GM23338 (cell line): ENCODE data around the gene SEC23IP. TPM values are rescaled to one million over a fixed set of nuclear protein-coding genes. Genes with fewer than 3 reads are reported as not detected.

Experiments used
- ATAC-seq: fragments of 200-7000 bp; cut with Tn5 transposase; 3 replicates; pipeline ENCODE4 v1.9.1; 2020
- DNase-seq: peaks from one replicate; pipeline ENCODE4 v3.0.0-alpha.2; 2015; ENCODE audit warnings: low spot score
- H2AFZ ChIP-seq: fragments of 200-600 bp; sonication (generic); 2 replicates; pipeline ENCODE4 v1.8.0; 2016; ENCODE audit warnings: antibody characterized with exemption, mild to moderate bottlenecking, moderate library complexity
- H3F3A ChIP-seq: fragments of 200-600 bp; sonication (generic); replicated peaks from 2 replicates; pipeline ENCODE4 v1.8.0; 2017; ENCODE audit warnings: antibody characterized with exemption, mixed run types, low read depth
- H3K27ac ChIP-seq: fragments of 200-600 bp; sonication (generic); 2 replicates; pipeline ENCODE4 v1.6.1; 2016; ENCODE audit warnings: low read depth
- H3K27me3 ChIP-seq: fragments of 200-600 bp; sonication (generic); 2 replicates; pipeline ENCODE4 v1.8.0; 2016; ENCODE audit warnings: mild to moderate bottlenecking, mixed run types, moderate library complexity; ENCODE audit not compliant: insufficient read depth
- H3K36me3 ChIP-seq: fragments of 200-600 bp; sonication (generic); 2 replicates; pipeline ENCODE4 v1.8.0; 2016; ENCODE audit warnings: mild to moderate bottlenecking; ENCODE audit not compliant: insufficient read depth
- H3K4me1 ChIP-seq: fragments of 200-600 bp; sonication (generic); 2 replicates; pipeline ENCODE4 v1.8.0; 2016; ENCODE audit warnings: mild to moderate bottlenecking, moderate library complexity; ENCODE audit not compliant: insufficient read depth
- H3K4me2 ChIP-seq: fragments of 200-600 bp; sonication (generic); 2 replicates; pipeline ENCODE4 v1.7.1; 2017; ENCODE audit warnings: mixed run types
- H3K4me3 ChIP-seq: fragments of 200-600 bp; sonication (generic); 2 replicates; pipeline ENCODE4 v1.6.1; 2016; ENCODE audit warnings: mixed run types
- H3K79me2 ChIP-seq: fragments of 200-600 bp; sonication (generic); replicated peaks from 2 replicates; pipeline ENCODE4 v1.8.0; 2017; ENCODE audit warnings: mild to moderate bottlenecking; ENCODE audit not compliant: insufficient read depth
- H3K9me2 ChIP-seq: fragments of 200-600 bp; sonication (generic); 2 replicates; pipeline ENCODE4 v1.8.0; 2017; ENCODE audit not compliant: insufficient read depth
- H4K20me1 ChIP-seq: fragments of 200-600 bp; sonication (generic); replicated peaks from 2 replicates; pipeline ENCODE4 v1.8.0; 2017; ENCODE audit warnings: mild to moderate bottlenecking; ENCODE audit not compliant: insufficient read depth
- H3K27ac Mint-ChIP-seq: 2 replicates; pipeline ENCODE4 v1.8.0; 2020; ENCODE audit warnings: inconsistent platforms, mild to moderate bottlenecking, moderate library complexity, mixed read lengths
- H3K27me3 Mint-ChIP-seq: 3 replicates; pipeline ENCODE4 v1.8.0; 2022; ENCODE audit warnings: low read depth, mild to moderate bottlenecking, moderate library complexity, mixed read lengths, inconsistent platforms; ENCODE audit not compliant: insufficient read depth, poor library complexity
- H3K36me3 Mint-ChIP-seq: 3 replicates; pipeline ENCODE4 v1.8.0; 2021; ENCODE audit warnings: low read depth, mild to moderate bottlenecking, inconsistent platforms, moderate library complexity, mixed read lengths
- H3K4me1 Mint-ChIP-seq: 3 replicates; pipeline ENCODE4 v1.8.0; 2020; ENCODE audit warnings: mild to moderate bottlenecking, inconsistent platforms, mixed read lengths
- H3K4me3 Mint-ChIP-seq: 3 replicates; pipeline ENCODE4 v1.8.0; 2021; ENCODE audit warnings: moderate library complexity, mild to moderate bottlenecking, inconsistent platforms, mixed read lengths
- H3K9me3 Mint-ChIP-seq: 3 replicates; pipeline ENCODE4 v1.8.0; 2020; ENCODE audit warnings: moderate library complexity, mild to moderate bottlenecking, inconsistent platforms, mixed read lengths
- CREB1 ChIP-seq: fragments of 250-450 bp; sonication (Bioruptor Pico); IDR thresholded peaks from 2 replicates; pipeline ENCODE4 v1.5.0; 2020; ENCODE audit warnings: low read depth, mild to moderate bottlenecking, moderate library complexity
- EZH2 ChIP-seq: fragments of 200-600 bp; sonication (generic); IDR thresholded peaks from one replicate; pipeline ENCODE4 v1.8.0; 2017; ENCODE audit warnings: antibody characterized with exemption, mild to moderate bottlenecking, low read depth; ENCODE audit not compliant: unreplicated experiment
- EZH2phosphoT487 ChIP-seq: fragments of 200-600 bp; sonication (generic); IDR thresholded peaks from one replicate; pipeline ENCODE4 v1.8.1; 2018; ENCODE audit warnings: antibody characterized with exemption; ENCODE audit not compliant: unreplicated experiment
- JUNB ChIP-seq: IDR thresholded peaks from one replicate; pipeline ENCODE4 v1.6.1; 2016; ENCODE audit warnings: antibody characterized with exemption; ENCODE audit not compliant: unreplicated experiment
- REST ChIP-seq: IDR thresholded peaks from one replicate; pipeline ENCODE4 v1.6.1; 2018; ENCODE audit warnings: antibody characterized with exemption; ENCODE audit not compliant: unreplicated experiment
- STAT1 ChIP-seq: IDR thresholded peaks from one replicate; pipeline ENCODE4 v1.6.1; 2016; ENCODE audit warnings: antibody characterized with exemption; ENCODE audit not compliant: unreplicated experiment
- ZNF331 ChIP-seq: fragments of 250-450 bp; sonication (Bioruptor Pico); IDR thresholded peaks from 2 replicates; pipeline ENCODE4 v1.5.0; 2020; ENCODE audit warnings: low read depth, mild to moderate bottlenecking, moderate library complexity
- polyA plus RNA-seq: library from polyadenylated mRNA; unstranded; fragments of >200 nt; fragmentation: Nextera tagmentation; extraction: Ambion mirVana; gene quantifications from 2 replicates; pipeline ENCODE4 v1.2.1, GENCODE V29; 2016
- total RNA-seq: library from RNA; depleted of rRNA; stranded (reverse); fragments of >200 nt; shearing (Covaris generic); gene quantifications from 2 replicates; pipeline ENCODE4 v1.2.3, GENCODE V29; 2014
- TF ChIP-seq, protein P1 (sequence below): IDR thresholded peaks from 2 replicates; pipeline ENCODE4 v1.6.1; 2016; ENCODE audit warnings: antibody characterized with exemption
- TF ChIP-seq, protein P2 (sequence below), 2 experiments: fragments of 200-600 bp in 1 of 2; sonication (generic) in 1 of 2; conservative IDR thresholded peaks; 2 replicates each; pipeline versions ENCODE4 v1.5.1 to v1.6.1; 2016 to 2017; ENCODE audit warnings: antibody characterized with exemption in 2 of 2, low read depth in 2 of 2, mild to moderate bottlenecking in 2 of 2, moderate library complexity in 1 of 2

Gene SEC23IP
- total and polyA plus RNA-seq, 2 experiments from 2014 or later = 35.2 to 35.6 TPM

DNA sequence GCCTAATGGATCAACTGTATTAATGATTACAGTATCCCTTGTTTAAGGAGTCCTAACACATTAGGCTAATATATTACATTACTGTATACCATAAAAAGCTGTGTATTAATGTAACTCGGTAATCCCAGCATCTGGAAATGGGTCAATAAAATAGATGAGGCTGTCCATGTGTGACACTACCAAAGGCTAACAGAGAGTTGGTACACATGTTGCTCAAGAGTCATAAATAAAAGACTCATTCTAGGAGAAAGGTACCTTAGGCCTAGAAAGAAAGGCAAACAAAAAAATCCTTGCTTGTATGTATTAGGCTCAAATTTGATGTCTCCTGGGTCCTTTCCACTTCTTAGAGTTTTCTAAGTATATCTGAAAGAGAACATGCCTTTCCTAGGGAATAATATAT, 34.5 kb upstream of the SEC23IP start:
- no peaks in the 10 kb centered on the region for H3K27me3 ChIP-seq
- Mint-ChIP-seq H3K36me3 (peaks cover 40% of the 10 kb centered on the region), H3K4me3 (no peak overlapping the region), H3K27ac (no peak overlapping the region), H3K9me3 (no peaks in the 10 kb centered on the region), H3K4me1 (peaks cover 17% of the 10 kb centered on the region), H3K27me3 (no peaks in the 10 kb centered on the region)
- DNase-seq = no peak
- H3K9me2 ChIP-seq = no peaks in the 10 kb centered on the region
- peaks cover 15% of the 10 kb centered on the region; the same call in 1 of the 2 replicates for H3K4me1 ChIP-seq
- no peak for ATAC-seq
- H3K4me2 ChIP-seq = no peak overlapping the region
- no peak overlapping the region for H2AFZ ChIP-seq
- no peaks in the 10 kb centered on the region for H3F3A ChIP-seq
- H4K20me1 ChIP-seq = peaks cover 3% of the 10 kb centered on the region
- peaks cover 57% of the 10 kb centered on the region for H3K79me2 ChIP-seq
- no peak overlapping the region for H3K4me3 ChIP-seq
- H3K36me3 ChIP-seq = peaks cover 17% of the 10 kb centered on the region
- TF ChIP-seq, protein P1, sequence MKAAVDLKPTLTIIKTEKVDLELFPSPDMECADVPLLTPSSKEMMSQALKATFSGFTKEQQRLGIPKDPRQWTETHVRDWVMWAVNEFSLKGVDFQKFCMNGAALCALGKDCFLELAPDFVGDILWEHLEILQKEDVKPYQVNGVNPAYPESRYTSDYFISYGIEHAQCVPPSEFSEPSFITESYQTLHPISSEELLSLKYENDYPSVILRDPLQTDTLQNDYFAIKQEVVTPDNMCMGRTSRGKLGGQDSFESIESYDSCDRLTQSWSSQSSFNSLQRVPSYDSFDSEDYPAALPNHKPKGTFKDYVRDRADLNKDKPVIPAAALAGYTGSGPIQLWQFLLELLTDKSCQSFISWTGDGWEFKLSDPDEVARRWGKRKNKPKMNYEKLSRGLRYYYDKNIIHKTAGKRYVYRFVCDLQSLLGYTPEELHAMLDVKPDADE = no peak
- TF ChIP-seq EZH2 = no peak
- no peak for TF ChIP-seq REST
- no peak for TF ChIP-seq STAT1
- no peak for TF ChIP-seq JUNB
- TF ChIP-seq ZNF331 = no peak
- TF ChIP-seq CREB1 (CRISPR knock-in tag) = no peak
- no peak for TF ChIP-seq EZH2phosphoT487
- H3K27ac ChIP-seq = no peak overlapping the region

GRCh38 chr10:119859420-119860258, 32.9 kb upstream of the SEC23IP start:
- Histone ChIP-seq H3K4me3 (no peak overlapping the region), H3K4me1 (peaks cover 15% of the 10 kb centered on the region; the same call in 1 of the 2 replicates), H3K79me2 (peaks cover 73% of the 10 kb centered on the region), H2AFZ (no peak overlapping the region), H3K9me2 (no peaks in the 10 kb centered on the region), H3K27ac (0 out of 2 replicates have a peak overlapping the region, but pooled peaks have one; percentile 2), H4K20me1 (peaks cover 6% of the 10 kb centered on the region), H3K4me2 (no peak overlapping the region), H3F3A (no peaks in the 10 kb centered on the region), H3K36me3 (peaks cover 8% of the 10 kb centered on the region), H3K27me3 (no peaks in the 10 kb centered on the region)
- no peak for TF ChIP-seq EZH2
- TF ChIP-seq, protein P2, sequence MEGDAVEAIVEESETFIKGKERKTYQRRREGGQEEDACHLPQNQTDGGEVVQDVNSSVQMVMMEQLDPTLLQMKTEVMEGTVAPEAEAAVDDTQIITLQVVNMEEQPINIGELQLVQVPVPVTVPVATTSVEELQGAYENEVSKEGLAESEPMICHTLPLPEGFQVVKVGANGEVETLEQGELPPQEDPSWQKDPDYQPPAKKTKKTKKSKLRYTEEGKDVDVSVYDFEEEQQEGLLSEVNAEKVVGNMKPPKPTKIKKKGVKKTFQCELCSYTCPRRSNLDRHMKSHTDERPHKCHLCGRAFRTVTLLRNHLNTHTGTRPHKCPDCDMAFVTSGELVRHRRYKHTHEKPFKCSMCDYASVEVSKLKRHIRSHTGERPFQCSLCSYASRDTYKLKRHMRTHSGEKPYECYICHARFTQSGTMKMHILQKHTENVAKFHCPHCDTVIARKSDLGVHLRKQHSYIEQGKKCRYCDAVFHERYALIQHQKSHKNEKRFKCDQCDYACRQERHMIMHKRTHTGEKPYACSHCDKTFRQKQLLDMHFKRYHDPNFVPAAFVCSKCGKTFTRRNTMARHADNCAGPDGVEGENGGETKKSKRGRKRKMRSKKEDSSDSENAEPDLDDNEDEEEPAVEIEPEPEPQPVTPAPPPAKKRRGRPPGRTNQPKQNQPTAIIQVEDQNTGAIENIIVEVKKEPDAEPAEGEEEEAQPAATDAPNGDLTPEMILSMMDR (conservative IDR thresholded peaks at IDR 0.05; ENCODE audit: low read depth in 2 of 2) = peak in 1 of 2 experiments; percentile 83
- Mint-ChIP-seq H3K4me1 (peaks cover 17% of the 10 kb centered on the region), H3K36me3 (peaks cover 42% of the 10 kb centered on the region), H3K27me3 (no peaks in the 10 kb centered on the region), H3K4me3 (no peak overlapping the region), H3K9me3 (peaks cover 4% of the 10 kb centered on the region; the same call in 2 of the 3 replicates), H3K27ac (no peak overlapping the region)
- DNase-seq (peak; percentile 72), ATAC-seq (no peak)
